ENCODE data around the gene KRTAP8-1. TPM values are rescaled to one million over a fixed set of nuclear protein-coding genes. Genes with fewer than 3 reads are reported as not detected.

The KRTAP8-1 gene
- total RNA-seq (not detected), polyA plus RNA-seq (not detected)
- long read RNA-seq, donor 1 = 0 reads
- long read RNA-seq, donor 2 = 0 reads
- long read RNA-seq, donor 3 = 0 reads

GRCh38 chr21:30813174-30813573 is at the start of gene KRTAP8-1:
TSS of gene KRTAP8-1 (minus strand) at chr21:30813274. CDS start at chr21:30813220, 54 bp downstream.
- TF ChIP-seq, protein P1, sequence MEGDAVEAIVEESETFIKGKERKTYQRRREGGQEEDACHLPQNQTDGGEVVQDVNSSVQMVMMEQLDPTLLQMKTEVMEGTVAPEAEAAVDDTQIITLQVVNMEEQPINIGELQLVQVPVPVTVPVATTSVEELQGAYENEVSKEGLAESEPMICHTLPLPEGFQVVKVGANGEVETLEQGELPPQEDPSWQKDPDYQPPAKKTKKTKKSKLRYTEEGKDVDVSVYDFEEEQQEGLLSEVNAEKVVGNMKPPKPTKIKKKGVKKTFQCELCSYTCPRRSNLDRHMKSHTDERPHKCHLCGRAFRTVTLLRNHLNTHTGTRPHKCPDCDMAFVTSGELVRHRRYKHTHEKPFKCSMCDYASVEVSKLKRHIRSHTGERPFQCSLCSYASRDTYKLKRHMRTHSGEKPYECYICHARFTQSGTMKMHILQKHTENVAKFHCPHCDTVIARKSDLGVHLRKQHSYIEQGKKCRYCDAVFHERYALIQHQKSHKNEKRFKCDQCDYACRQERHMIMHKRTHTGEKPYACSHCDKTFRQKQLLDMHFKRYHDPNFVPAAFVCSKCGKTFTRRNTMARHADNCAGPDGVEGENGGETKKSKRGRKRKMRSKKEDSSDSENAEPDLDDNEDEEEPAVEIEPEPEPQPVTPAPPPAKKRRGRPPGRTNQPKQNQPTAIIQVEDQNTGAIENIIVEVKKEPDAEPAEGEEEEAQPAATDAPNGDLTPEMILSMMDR (IDR thresholded peaks at IDR 0.05) = no peak

DNA sequence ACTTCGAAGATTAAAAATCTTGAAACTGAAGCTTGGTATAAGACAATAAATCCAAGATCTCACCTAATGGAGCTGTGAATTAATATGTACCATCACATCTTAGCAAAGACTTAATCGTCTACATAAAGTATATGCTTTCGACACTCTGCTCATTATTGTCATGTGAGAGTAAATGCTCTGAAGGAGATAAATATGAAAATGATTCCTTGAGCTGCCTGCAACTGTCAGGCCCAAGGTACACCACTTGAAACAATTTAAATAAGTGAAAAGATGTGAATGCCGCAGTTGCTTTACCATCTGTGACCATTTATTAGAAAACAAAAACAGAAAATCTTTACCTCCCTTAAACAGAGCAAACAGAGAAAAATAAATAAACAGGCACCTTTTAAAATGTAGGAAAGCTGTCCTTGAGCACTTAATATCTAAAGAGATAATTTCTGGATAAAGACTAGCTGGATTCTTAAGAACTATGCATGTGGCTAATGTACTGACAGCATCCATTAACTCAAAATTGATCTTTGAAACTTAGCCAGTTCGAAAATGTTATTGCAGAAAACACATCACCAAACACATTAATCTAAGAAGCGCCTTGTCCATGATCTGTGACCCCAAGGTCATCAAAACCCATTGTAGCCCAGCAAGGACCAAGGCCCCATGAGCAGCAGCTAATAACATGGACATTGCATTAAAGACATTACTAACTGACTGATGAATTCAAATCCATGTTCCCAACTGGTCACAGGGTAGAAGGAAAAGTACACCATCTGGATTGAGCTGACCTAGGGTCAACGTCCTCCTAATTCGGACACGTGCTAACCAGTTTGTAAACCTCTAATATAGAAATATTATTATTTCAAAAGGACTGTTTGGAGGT is 34.8 kb upstream of the KRTAP8-1 start:
- 77 to 81% methylated on average over 9 of the region's 9 CpGs for WGBS, 2 donors
- intact Hi-C loops (cut with DNase I) = no loop called here
- TF ChIP-seq, protein P1 (IDR thresholded peaks at IDR 0.05) = no peak
- no peak overlapping the region for H3K27ac ChIP-seq
- ATAC-seq = no peak
- no peaks in the 10 kb centered on the region for H3K27me3 ChIP-seq
- no peaks in the 10 kb centered on the region for H3K4me1 ChIP-seq
- no peak for DNase-seq
- H3K36me3 ChIP-seq = no peaks in the 10 kb centered on the region
- H3K4me3 ChIP-seq = no peak overlapping the region
- H3K9me3 ChIP-seq = peaks cover 0 to 10% (median 0%) of the 10 kb centered on the region in 11 donors

More at GRCh38 chr21:30813174-30813573, at the start of gene KRTAP8-1:
- no peaks in the 10 kb centered on the region for H3K4me1 ChIP-seq
- intact Hi-C loops (cut with DNase I) = no loop called here
- no peaks in the 10 kb centered on the region for H3K36me3 ChIP-seq
- no peak within 1 kb of the TSS for H3K27ac ChIP-seq
- ATAC-seq (no peak), DNase-seq (no peak)
- no peak within 1 kb of the TSS for H3K4me3 ChIP-seq
- no peaks in the 10 kb centered on the region for H3K9me3 ChIP-seq
- H3K27me3 ChIP-seq = no peaks in the 10 kb centered on the region
- WGBS, 2 donors = 88 to 90% methylated on average over 5 of the region's 5 CpGs

GRCh38 chr21:30842990-30843389 is 29.9 kb upstream of the KRTAP8-1 start:
- TF ChIP-seq, protein P1 (IDR thresholded peaks at IDR 0.05) = no peak
- Histone ChIP-seq H3K27me3 (no peaks in the 10 kb centered on the region), H3K27ac (no peak overlapping the region), H3K36me3 (no peaks in the 10 kb centered on the region), H3K9me3 (peaks cover 0 to 6% (median 0%) of the 10 kb centered on the region in 11 donors), H3K4me3 (no peak overlapping the region), H3K4me1 (no peaks in the 10 kb centered on the region)
- intact Hi-C loops (cut with DNase I) = no loop called here
- no peak for ATAC-seq
- DNase-seq = no peak

GRCh38 chr21:30839304-30839703 is 26.2 kb upstream of the KRTAP8-1 start:
- no peak overlapping the region for H3K4me3 ChIP-seq
- WGBS, 2 donors = 22 to 23% methylated on average over 5 of the region's 5 CpGs
- H3K27me3 ChIP-seq = peaks cover 0 to 8% (median 0%) of the 10 kb centered on the region in 7 donors
- TF ChIP-seq, protein P1 (IDR thresholded peaks at IDR 0.05) = peak in 3 of 9 donors; percentile 18 to 43 (median 35)
- H3K9me3 ChIP-seq = peaks cover 0 to 6% (median 0%) of the 10 kb centered on the region in 11 donors
- no peak overlapping the region for H3K27ac ChIP-seq
- no peaks in the 10 kb centered on the region for H3K36me3 ChIP-seq
- intact Hi-C loops (cut with DNase I) = loop anchor here in 2 of 10 donors (10.0 kb wide), 1 partner anchor 245 kb away; no protein-coding TSS in a partner anchor
- DNase-seq = no peak
- no peaks in the 10 kb centered on the region for H3K4me1 ChIP-seq
- no peak for ATAC-seq

All from heart right ventricle (tissue), 16 donors.